GM19328 (cell line): ENCODE measurements around the gene ITIH4.
"Not testable (repeated sequence)": the region's sequence is repeated elsewhere in the genome, so short reads cannot be mapped to it uniquely, and the experiment has no call there.

Experiments
- ATAC-seq: cut with Tn5 transposase; IDR thresholded peaks from one replicate; pipeline ENCODE4 v1.9.1; 2021; ENCODE audit warnings: mild to moderate bottlenecking, moderate library complexity; ENCODE audit not compliant: unreplicated experiment

Gene ITIH4

DNA sequence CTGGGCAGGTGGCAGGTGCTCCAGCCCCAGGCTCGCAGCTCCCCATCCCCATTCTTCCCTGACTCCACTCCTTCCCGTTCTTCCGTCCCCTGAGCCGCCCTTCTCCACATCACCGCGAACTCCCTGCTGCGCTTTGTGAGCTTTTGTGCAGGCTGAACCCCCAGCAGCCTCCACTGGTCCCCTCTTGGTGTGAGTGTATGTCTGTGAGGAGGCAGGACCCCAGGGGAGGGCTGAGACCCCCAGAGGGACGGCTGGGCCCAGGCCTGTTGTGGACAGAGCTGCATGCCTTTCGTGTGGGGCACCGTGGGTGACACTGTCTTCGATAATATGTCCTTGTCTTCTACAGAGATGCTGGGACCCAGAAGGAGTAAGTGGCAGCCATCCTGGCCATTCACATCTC, 43.2 kb downstream of the ITIH4 start:
- no peak for ATAC-seq

GRCh38 chr3:52786330-52787215, 43.9 kb downstream of the ITIH4 start:
- no peak for ATAC-seq

DNA sequence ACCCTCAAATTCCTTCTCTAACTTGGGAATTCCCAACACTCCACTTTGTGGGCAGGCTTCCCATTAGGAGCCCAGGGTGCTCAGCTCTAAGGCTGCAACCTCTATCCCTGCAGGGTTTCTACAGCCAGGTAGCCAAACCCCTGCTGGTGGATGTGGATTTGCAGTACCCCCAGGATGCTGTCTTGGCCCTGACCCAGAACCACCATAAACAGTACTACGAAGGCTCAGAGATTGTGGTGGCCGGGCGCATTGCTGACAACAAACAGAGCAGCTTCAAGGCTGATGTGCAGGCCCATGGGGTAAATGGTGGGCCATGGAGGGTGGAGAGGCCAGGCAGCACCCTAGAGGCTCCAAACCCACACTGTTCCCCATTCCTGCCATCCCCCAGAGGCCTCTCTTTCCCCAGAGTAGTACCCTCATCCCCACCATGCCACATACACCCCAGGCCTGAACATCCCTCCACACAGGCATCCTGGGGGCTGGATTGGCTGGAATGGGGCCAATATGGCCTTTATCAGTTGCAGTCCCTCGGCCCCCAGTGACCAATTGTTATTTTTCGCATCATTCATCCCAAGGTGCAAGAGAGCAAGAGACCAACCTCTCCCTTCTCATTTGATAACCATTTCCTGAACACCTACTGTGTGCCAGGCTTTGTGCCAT, 45.4 kb downstream of the ITIH4 start:
- no peak for ATAC-seq

DNA sequence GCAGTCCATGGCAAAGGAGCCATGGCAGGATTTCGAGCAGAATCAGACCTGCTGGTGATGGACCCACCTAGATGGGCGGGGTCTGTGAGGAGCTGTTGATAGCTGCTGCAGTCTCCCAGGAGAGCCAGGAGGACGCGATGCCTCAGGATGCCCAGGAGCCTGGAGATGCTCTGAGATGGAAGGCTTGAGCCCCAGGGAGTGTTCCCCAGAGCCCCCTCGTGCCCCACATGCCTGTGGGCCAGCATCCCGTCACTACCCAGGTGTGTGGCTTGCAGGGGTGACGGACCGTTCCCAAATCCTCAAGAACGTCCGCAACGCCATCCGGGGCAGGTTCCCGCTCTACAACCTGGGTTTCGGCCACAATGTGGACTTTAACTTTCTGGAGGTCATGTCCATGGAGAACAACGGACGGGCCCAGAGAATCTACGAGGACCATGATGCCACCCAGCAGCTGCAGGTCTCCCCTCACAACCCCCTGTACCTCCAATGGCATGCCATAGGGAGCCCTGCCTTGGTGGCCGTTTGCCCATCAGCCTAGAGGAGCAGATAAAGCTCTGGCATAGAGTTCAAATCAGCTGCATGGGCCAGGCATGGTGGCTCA, 46.4 kb downstream of the ITIH4 start:
- no peak for ATAC-seq

DNA sequence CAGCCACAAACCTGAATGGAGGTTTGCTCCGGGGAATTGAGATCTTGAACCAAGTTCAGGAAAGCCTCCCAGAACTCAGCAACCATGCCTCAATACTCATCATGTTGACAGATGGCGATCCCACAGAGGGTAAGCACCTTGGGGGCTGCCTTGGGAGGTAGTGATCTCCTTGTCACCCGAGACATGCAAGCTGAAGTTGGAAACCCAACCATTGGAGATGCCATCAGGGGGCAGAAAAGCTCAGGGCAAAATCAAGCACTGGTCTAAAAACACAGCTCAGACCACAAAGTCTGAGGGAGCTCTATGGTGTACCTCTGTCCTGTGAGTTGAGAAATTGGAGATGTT, 47.3 kb downstream of the ITIH4 start:
- ATAC-seq: no peak

- ATAC-seq: no peak
These were observed 47.9 kb downstream of the ITIH4 start for GRCh38 chr3:52782412-52783210.

DNA sequence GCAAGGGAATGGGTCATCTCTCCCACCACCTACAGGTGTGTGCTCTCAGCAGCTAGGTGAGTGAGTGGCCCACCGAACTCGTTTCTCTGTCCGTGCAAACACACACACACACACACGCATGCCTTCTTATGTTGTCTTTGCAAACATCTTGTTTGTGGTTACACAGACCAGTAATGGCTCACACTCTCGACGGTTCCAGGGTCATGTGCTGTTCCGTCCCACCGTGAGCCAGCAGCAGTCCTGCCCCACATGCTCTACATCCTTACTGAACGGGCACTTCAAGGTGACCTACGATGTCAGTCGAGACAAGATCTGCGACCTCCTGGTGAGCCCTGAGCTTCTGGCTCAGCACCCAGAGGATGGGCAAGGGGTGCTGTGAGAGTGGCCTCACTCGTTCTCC, 48.7 kb downstream of the ITIH4 start:
- ATAC-seq: no peak

- ATAC-seq: no peak
These were observed 50.5 kb downstream of the ITIH4 start for GRCh38 chr3:52779837-52780585.

GRCh38 chr3:52779011-52779836, 51.2 kb downstream of the ITIH4 start:
- ATAC-seq: no peak

GRCh38 chr3:52777959-52778805, 52.3 kb downstream of the ITIH4 start:
- no peak for ATAC-seq

DNA sequence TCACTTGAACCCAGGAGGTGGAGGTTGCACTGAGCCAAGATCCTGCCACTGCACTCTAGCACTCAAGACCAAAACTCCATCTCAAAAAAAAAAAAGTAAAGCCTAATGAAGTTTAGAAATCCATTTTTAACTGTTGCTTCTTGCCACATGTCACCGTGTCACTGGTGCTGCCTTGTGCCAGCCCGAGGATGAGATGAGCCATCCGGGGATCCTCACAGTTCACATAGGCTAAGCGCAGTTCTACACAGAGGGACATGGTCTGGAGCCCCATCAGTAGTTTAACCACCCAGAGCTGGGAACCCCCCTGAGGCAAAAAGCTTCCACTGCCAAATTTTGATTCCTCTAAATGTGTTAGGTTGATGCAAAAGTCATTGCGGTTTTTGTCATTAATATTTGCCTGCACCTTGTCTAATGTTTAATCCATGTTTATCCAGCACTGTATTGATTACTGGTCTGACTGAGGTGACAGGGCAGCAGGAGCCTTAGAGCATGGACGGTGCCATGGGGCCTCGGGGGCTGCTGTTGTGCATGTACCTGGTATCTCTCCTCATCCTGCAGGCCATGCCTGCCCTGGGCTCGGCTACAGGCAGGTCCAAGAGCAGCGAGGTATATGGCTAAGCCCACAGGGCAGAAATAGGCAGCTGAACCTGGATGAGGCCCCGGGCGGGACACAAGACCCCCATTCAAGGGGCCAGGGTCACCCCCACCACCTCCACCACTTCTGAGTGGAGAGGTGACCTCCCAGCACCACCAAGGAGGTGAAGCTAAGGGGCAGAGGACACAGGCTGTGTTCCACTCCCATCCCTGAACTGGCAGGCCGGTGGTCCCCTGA, 53.1 kb downstream of the ITIH4 start, which contains the start of gene ITIH1:
Gene ITIH1, plus strand, starts transcription at position 473 of the 832 bp plus-strand sequence. Its CDS starts 17 bp downstream, at position 490.
- ATAC-seq: no peak

GRCh38 chr3:52776486-52776885, 54.0 kb downstream of the ITIH4 start:
- not testable (repeated sequence) for ATAC-seq

GRCh38 chr3:52775877-52776276, 54.6 kb downstream of the ITIH4 start:
- ATAC-seq: no peak

- ATAC-seq: no peak
These were observed 55.3 kb downstream of the ITIH4 start for GRCh38 chr3:52774901-52775864.

DNA sequence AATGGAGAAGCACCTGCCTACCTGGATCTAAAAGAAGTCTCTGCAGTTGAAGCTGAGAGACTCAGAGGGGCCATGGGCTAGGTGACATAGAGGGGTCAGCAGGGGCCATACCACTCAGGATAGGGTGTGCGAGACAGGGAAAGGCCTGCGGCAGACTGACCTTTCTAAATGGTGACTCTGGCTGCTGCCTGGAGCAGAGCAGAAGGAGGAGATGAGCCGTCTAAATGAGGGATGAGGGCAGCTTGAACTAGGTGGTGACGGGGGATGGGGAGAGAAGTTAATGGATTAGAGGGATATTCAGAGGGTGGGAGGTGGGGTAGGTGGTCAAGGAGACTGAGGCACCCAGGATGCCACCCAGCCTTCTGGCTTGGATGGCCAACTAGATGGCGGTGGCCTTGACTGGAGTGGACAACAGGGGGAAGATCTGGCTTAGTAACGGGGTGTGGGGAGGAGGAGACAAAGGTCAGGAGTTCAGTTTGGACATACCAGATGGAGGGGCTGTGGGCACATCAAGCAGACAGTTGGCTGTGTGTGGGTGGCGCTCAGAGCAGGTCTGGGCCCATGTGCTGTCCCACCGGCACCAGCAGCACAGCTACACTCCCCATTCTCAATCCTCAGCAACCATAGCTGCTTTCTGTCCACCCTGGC, 56.3 kb downstream of the ITIH4 start:
- ATAC-seq: no peak
